HG03442 (cell line): ENCODE measurements around the gene ITGB5.
"Not testable (repeated sequence)": the region's sequence is repeated elsewhere in the genome, so short reads cannot be mapped to it uniquely, and the experiment has no call there.

Experiments
- ATAC-seq: cut with Tn5 transposase; IDR thresholded peaks from one replicate; pipeline ENCODE4 v1.9.1; 2021; ENCODE audit warnings: mild to moderate bottlenecking, moderate library complexity; ENCODE audit not compliant: unreplicated experiment

Gene ITGB5

DNA sequence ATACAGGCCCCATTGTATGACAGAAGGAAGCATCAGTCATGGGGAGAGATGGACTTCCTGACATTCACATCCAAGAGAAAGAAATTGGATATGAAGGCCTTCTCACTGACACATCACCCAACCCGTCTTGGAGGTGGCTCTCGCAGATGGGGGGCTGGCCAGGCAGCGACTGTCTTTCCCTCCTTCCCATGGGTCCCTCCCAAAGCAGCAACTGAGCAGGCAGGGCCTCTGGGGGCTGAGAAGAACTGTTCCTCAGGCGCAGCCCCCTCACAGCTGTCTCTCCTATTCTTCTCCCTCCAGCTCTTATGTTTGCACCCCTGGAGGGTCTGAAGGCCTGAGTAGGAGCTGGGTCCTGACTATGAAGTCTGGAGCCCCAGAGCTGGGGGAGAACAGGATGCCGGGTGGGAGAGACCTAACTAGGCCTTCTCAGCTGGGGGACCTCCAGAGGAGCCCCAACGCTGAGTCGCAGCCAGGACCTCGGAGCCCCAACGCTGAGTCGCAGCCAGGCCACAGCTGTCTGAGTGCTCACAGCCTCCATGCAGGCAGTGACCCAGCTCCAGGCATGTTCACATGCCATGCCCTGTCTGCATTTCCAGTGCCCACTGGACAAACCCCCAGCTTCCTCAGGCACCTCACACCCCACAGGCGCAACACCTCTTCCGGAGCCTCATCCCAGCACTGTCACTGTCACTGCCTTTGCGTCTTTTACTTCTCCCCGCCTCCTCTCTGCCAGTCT, 127.3 kb downstream of the ITGB5 start:
- ATAC-seq: no peak

GRCh38 chr3:124758851-124759635, 128.1 kb downstream of the ITGB5 start:
- ATAC-seq: no peak

GRCh38 chr3:124757926-124758325, 129.2 kb downstream of the ITGB5 start:
- not testable (repeated sequence) for ATAC-seq

GRCh38 chr3:124752051-124752450, 135.1 kb downstream of the ITGB5 start:
- ATAC-seq: no peak

DNA sequence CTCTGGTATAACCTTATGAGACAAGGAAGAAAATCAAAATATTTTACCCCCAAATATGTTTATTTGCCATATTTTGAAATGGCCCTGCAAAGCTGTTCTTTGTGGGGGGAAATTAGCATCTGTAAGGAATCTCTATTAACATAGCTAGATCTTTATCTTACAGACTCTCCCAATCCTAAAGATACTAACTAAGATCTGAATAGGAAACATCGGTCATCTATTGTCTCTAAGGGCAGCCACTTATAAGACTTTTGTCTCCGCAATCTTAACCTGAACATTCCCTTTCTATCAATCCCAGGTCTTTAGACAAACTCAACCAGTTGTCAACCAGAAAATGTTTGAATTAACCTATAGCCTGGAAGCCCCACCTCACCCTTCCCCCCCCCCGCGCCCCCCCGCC, 135.7 kb downstream of the ITGB5 start:
- no peak for ATAC-seq

GRCh38 chr3:124749877-124750276, 137.3 kb downstream of the ITGB5 start:
- ATAC-seq: not testable (repeated sequence)

GRCh38 chr3:124748560-124749198, 138.5 kb downstream of the ITGB5 start:
- ATAC-seq: no peak

GRCh38 chr3:124747111-124747981, 139.8 kb downstream of the ITGB5 start:
- no peak for ATAC-seq

- no peak for ATAC-seq
Observed at GRCh38 chr3:124745756-124746155, 141.4 kb downstream of the ITGB5 start.

- ATAC-seq: no peak
Observed at GRCh38 chr3:124741027-124741426, 146.1 kb downstream of the ITGB5 start.

DNA sequence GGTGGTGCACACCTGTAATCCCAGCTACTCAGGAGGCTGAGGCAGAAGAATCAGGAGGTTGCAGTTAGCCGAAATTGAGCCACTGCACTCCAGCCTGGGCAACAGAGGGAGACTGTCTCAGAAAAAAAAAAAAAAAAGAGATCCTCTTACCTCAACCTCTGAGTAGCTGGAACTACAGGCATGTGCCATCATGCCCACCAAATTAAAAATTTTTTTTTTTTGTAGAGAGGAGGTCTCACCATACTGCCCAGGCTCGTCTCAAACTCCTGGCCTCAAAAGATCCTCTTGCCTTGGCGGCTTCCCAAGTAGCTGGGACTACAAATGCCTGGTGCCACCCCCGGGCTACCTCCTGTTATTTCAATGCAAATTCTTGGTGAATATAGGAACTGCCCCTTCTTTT, 155.4 kb downstream of the ITGB5 start:
- ATAC-seq: no peak

DNA sequence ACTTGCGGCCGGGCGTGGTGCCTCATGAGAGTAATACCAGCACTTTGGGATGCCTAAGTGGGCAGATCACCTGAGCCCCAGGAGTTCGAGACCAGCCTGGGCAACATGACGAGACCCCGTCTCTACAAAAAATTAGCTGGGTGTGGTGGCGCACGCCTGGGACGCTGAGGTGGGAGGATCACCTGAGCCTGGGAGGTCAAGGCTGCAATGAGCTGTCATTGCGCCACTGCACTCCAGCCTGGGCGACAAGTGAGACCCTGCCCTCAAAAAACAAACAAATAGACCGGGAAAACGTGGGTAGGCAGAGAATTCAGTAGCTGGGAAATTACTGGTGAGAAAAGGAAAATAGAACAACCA, 156.2 kb downstream of the ITGB5 start:
- no peak for ATAC-seq

- ATAC-seq: peak; percentile 94
Observed at GRCh38 chr3:124730129-124730940, 156.8 kb downstream of the ITGB5 start, which contains the start of gene UMPS. TSS of gene UMPS (plus strand) at chr3:124730452. CDS start at chr3:124730472, 20 bp downstream.

DNA sequence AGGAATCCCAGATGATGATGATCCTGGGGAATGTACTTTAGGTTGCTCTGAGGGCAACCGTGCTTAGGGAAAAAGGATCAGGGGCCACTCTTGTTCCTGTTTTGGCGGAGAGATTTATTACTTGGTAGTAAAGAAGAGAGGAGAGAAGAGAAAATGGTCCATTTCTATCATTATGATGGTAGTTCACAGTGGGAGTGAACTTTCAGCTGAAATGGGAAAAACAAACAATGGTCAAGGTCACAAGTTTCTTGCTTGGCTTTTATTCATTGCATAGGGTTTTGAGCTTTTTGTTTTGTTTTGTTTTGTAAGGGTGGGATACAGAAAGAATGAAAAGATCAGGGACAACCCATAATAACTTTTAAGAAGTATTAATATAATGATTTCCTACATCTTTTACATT, 164.6 kb downstream of the ITGB5 start:
- no peak for ATAC-seq

GRCh38 chr3:124714223-124714853, 172.8 kb downstream of the ITGB5 start:
- no peak for ATAC-seq
